Endothelial cell (in vitro differentiated cells): Measurements from ENCODE around the gene NLRC5. TPM values are rescaled to one million over a fixed set of nuclear protein-coding genes. Genes with fewer than 3 reads are reported as not detected.
"Not testable (repeated sequence)": the region's sequence is repeated elsewhere in the genome, so short reads cannot be mapped to it uniquely, and the experiment has no call there.

Experiments used
- DNase-seq: peaks from one replicate; pipeline ENCODE4 v3.0.0; 2021; ENCODE audit warnings: low spot score
- H3K27ac Mint-ChIP-seq: one replicate; pipeline ENCODE4 v1.8.0; 2021; ENCODE audit warnings: mixed read lengths, inconsistent platforms; ENCODE audit not compliant: unreplicated experiment
- H3K27me3 Mint-ChIP-seq: one replicate; pipeline ENCODE4 v1.8.0; 2021; ENCODE audit warnings: mild to moderate bottlenecking, moderate library complexity, mixed read lengths, inconsistent platforms; ENCODE audit not compliant: unreplicated experiment
- H3K36me3 Mint-ChIP-seq: one replicate; pipeline ENCODE4 v1.8.0; 2021; ENCODE audit warnings: mild to moderate bottlenecking, low read depth, mixed read lengths, inconsistent platforms; ENCODE audit not compliant: unreplicated experiment
- H3K4me1 Mint-ChIP-seq: one replicate; pipeline ENCODE4 v1.8.0; 2021; ENCODE audit warnings: mild to moderate bottlenecking, mixed read lengths, inconsistent platforms; ENCODE audit not compliant: unreplicated experiment
- H3K4me3 Mint-ChIP-seq: one replicate; pipeline ENCODE4 v1.8.0; 2021; ENCODE audit warnings: mild to moderate bottlenecking, mixed read lengths, inconsistent platforms; ENCODE audit not compliant: unreplicated experiment
- H3K9me3 Mint-ChIP-seq: one replicate; pipeline ENCODE4 v1.8.0; 2021; ENCODE audit warnings: mixed read lengths, inconsistent platforms; ENCODE audit not compliant: unreplicated experiment
- total RNA-seq: library from RNA; stranded (reverse); fragmentation: NEBNext Ultra II Directional; extraction: Animal tissue kit (Norgen Biotek cat#: 25700); gene quantifications from one replicate; pipeline ENCODE4 v1.2.1, GENCODE V29; 2021; ENCODE audit not compliant: unreplicated experiment
- TF ChIP-seq, protein P1 (sequence below): fragments of 200-600 bp; sonication (generic); IDR thresholded peaks from one replicate; pipeline ENCODE4 v1.5.0; 2021; ENCODE audit warnings: antibody characterized with exemption; ENCODE audit not compliant: unreplicated experiment

Gene NLRC5
- total RNA-seq, 1 donor from 2014 or later = 2.4 TPM

DNA sequence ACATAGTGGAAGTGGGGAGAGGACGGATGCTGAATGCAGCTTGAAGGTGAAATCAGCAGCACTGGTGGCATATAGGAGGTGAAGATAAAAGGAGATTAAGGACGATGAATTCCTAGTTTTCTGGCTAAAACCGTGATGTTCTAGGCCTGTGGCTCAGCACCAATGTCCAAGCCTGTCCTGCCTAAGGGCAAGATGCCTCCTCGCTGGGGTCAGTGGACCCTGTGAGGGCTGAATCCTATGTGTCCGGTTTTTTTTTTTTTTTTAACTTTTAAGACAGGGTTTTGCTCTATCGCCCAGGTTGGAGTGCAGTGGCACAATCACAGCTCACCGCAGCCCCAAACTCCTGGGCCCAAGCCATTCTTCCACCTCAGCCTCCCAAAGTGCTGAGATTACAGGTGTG is 115.8 kb downstream of the NLRC5 start:
- DNase-seq = no peak
- no peak overlapping the region for H3K4me3 Mint-ChIP-seq
- H3K9me3 Mint-ChIP-seq = no peaks in the 10 kb centered on the region
- peak overlapping the region; percentile 34 for H3K27ac Mint-ChIP-seq
- TF ChIP-seq, protein P1, sequence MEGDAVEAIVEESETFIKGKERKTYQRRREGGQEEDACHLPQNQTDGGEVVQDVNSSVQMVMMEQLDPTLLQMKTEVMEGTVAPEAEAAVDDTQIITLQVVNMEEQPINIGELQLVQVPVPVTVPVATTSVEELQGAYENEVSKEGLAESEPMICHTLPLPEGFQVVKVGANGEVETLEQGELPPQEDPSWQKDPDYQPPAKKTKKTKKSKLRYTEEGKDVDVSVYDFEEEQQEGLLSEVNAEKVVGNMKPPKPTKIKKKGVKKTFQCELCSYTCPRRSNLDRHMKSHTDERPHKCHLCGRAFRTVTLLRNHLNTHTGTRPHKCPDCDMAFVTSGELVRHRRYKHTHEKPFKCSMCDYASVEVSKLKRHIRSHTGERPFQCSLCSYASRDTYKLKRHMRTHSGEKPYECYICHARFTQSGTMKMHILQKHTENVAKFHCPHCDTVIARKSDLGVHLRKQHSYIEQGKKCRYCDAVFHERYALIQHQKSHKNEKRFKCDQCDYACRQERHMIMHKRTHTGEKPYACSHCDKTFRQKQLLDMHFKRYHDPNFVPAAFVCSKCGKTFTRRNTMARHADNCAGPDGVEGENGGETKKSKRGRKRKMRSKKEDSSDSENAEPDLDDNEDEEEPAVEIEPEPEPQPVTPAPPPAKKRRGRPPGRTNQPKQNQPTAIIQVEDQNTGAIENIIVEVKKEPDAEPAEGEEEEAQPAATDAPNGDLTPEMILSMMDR = no peak
- peaks cover 16% of the 10 kb centered on the region for H3K36me3 Mint-ChIP-seq
- H3K4me1 Mint-ChIP-seq = peaks cover 13% of the 10 kb centered on the region
- H3K27me3 Mint-ChIP-seq = peaks cover 11% of the 10 kb centered on the region

DNA sequence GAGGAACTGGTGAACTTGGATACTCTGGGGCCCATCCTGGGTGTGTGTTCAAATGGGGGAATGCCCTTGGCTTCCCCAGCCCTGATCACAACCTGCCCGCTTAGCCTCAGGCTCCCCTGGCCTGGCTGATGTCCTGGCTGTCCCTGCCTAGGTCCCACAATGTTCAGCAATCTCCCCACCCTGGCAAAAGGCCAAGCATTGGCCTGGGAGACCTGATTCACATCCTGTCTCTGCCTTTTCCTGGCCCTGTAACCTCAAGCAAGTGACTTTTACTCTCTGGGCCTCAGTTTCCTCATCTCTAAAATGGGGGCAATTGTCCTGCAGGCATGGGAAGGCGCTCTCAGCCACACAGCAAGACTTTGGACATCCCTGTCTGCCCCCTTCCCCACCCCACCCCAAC is 117.4 kb downstream of the NLRC5 start:
- no peaks in the 10 kb centered on the region for H3K9me3 Mint-ChIP-seq

DNA sequence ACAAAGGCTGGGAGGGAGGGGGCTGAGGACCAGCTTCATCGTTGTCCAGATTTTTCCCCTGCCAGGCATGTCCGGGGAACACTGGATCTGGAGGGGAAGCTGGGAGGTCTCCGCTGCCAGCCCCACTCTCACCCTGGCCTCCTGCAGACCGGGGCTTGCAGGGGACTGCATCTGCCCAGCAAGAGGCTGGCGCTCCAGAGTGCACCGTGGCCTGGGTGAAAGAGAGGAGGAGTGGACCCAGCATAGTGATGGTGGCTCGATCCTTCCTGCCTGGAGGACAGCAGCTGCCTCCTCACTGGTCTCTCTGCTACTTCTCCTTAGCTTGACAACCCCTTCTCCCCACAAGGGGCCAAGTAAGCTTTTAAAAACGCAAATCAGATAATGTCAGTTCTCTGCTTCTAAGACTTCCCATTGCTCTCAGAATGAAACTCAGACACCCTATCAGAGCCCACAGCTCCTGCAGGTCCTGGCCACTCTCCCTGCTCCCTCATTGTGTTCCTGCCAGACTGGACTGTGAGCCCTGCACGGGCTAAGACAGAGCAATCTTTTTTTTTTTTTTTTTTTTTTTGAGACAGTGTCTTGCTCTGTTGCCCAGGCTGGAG is 118.1 kb downstream of the NLRC5 start:
- no peak overlapping the region for H3K4me3 Mint-ChIP-seq
- no peak overlapping the region for H3K27ac Mint-ChIP-seq
- no peak for DNase-seq
- H3K9me3 Mint-ChIP-seq = no peaks in the 10 kb centered on the region
- TF ChIP-seq, protein P1 = no peak
- H3K36me3 Mint-ChIP-seq = peaks cover 8% of the 10 kb centered on the region
- H3K4me1 Mint-ChIP-seq = peaks cover 13% of the 10 kb centered on the region
- H3K27me3 Mint-ChIP-seq = peaks cover 11% of the 10 kb centered on the region

More for the DNA sequence above, 117.4 kb downstream of the NLRC5 start:
- H3K27me3 Mint-ChIP-seq = peaks cover 11% of the 10 kb centered on the region
- peaks cover 13% of the 10 kb centered on the region for H3K4me1 Mint-ChIP-seq
- no peak for DNase-seq
- peak overlapping the region; percentile 26 for H3K27ac Mint-ChIP-seq
- H3K36me3 Mint-ChIP-seq = peaks cover 8% of the 10 kb centered on the region
- TF ChIP-seq, protein P1 = no peak
- no peak overlapping the region for H3K4me3 Mint-ChIP-seq

DNA sequence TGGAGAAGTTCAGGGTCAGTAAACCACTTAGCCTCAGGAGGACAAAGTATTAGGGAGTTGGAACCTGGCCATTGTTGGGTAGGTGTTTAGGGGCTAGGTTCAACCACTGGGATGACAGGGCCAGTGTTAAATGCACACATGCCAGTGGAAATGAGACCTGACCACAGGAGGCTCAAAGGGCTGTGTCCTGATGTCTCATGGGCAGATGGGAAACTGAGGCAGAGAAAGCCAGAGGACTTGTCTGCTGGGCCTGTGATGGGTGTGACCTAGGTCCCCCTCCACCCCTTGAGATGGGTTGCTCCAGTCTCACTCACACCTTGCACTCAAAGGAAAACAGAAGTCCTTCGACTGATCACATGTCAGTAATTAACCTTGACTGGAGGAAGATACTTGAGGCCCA is 119.1 kb downstream of the NLRC5 start:
- Mint-ChIP-seq H3K4me1 (peaks cover 13% of the 10 kb centered on the region), H3K36me3 (peaks cover 8% of the 10 kb centered on the region), H3K27ac (no peak overlapping the region), H3K4me3 (no peak overlapping the region), H3K9me3 (no peaks in the 10 kb centered on the region), H3K27me3 (peaks cover 6% of the 10 kb centered on the region)
- no peak for DNase-seq
- TF ChIP-seq, protein P1 = no peak

GRCh38 chr16:57109259-57110105 is 120.1 kb downstream of the NLRC5 start:
- not testable (repeated sequence) for H3K36me3 Mint-ChIP-seq, H3K27ac Mint-ChIP-seq, DNase-seq, H3K9me3 Mint-ChIP-seq, H3K4me3 Mint-ChIP-seq, H3K27me3 Mint-ChIP-seq
- peaks cover 11% of the 10 kb centered on the region for H3K4me1 Mint-ChIP-seq
